SK-N-SH (cell line): ENCODE measurements around the gene GALNT16. TPM values are rescaled to one million over a fixed set of nuclear protein-coding genes. Genes with fewer than 3 reads are reported as not detected.

Experiments
- CTCF ChIA-PET: fragments of 300-600, 350-600 bp; formaldehyde crosslinking; extraction: SDS; loops from one replicate; lab custom pipeline; 2021; lab: Yijun Ruan, JAX
- POLR2A ChIA-PET: fragments of 350-600 bp; sonication (Branson Sonifier 250); formaldehyde crosslinking; extraction: SDS; loops from one replicate; lab custom pipeline; 2020; ENCODE audit warnings: antibody characterized with exemption, inconsistent platforms; lab: Yijun Ruan, JAX
- DNase-seq: peaks from one replicate; pipeline ENCODE4 v3.0.0; 2012
- H2AFZ ChIP-seq: fragments of 200-600 bp; sonication (generic); 2 replicates; pipeline ENCODE4 v1.8.1; 2016; ENCODE audit warnings: antibody characterized with exemption, mild to moderate bottlenecking, low read depth
- H3F3A ChIP-seq: fragments of 200-600 bp; sonication (generic); replicated peaks from 2 replicates; pipeline ENCODE3; 2016; ENCODE audit warnings: antibody characterized with exemption, mild to moderate bottlenecking; ENCODE audit not compliant: insufficient read depth
- H3K27ac ChIP-seq, 2 experiments: fragments of 200-500 bp in 1 of 2; fragments of 200-600 bp in 1 of 2; sonication (Bioruptor generic) in 1 of 2; sonication (generic), shearing (Covaris generic) in 1 of 2; 2 replicates each; pipeline versions ENCODE4 v1.5.1 to v1.6.1; 2014 to 2016; ENCODE audit warnings: low read depth in 2 of 2, inconsistent platforms in 1 of 2, low read length in 1 of 2, mild to moderate bottlenecking in 1 of 2, mixed read lengths in 1 of 2
- H3K27me3 ChIP-seq: fragments of 200-600 bp; sonication (generic), shearing (Covaris generic); 2 replicates; pipeline ENCODE4 v1.6.1; 2016; ENCODE audit warnings: mixed run types; ENCODE audit not compliant: insufficient read depth
- H3K36me3 ChIP-seq, 2 experiments: fragments of 200-500 bp in 1 of 2; fragments of 200-600 bp in 1 of 2; sonication (Bioruptor generic) in 1 of 2; sonication (generic) in 1 of 2; replicated peaks in 1 of 2; 2 replicates each; pipeline versions ENCODE3 to v1.5.1; 2014 to 2016; ENCODE audit warnings: low read length in 1 of 2, mild to moderate bottlenecking in 1 of 2; ENCODE audit not compliant: insufficient read depth in 2 of 2, control insufficient read depth in 1 of 2
- H3K4me1 ChIP-seq, 2 experiments: fragments of 200-500 bp in 1 of 2; fragments of 200-600 bp in 1 of 2; sonication (Bioruptor generic) in 1 of 2; sonication (generic), shearing (Covaris generic) in 1 of 2; 2 replicates each; pipeline versions ENCODE4 v1.5.1 to v1.6.1; 2014 to 2016; ENCODE audit warnings: low read depth in 1 of 2, low read length in 1 of 2, mixed run types in 1 of 2; ENCODE audit not compliant: insufficient read depth in 2 of 2, control insufficient read depth in 1 of 2
- H3K4me2 ChIP-seq: fragments of 200-600 bp; sonication (generic), shearing (Covaris generic); 2 replicates; pipeline ENCODE4 v1.6.1; 2017; ENCODE audit warnings: mixed run types
- H3K4me3 ChIP-seq, 2 experiments: fragments of 200-500 bp in 1 of 2; fragments of 200-600 bp in 1 of 2; sonication (Bioruptor generic) in 1 of 2; sonication (generic), shearing (Covaris generic) in 1 of 2; 2 replicates each; pipeline versions ENCODE4 v1.5.1 to v1.8.1; 2014 to 2016; ENCODE audit warnings: low read depth in 2 of 2, inconsistent platforms in 1 of 2, low read length in 1 of 2, mild to moderate bottlenecking in 1 of 2, mixed read lengths in 1 of 2, moderate library complexity in 1 of 2
- H3K79me2 ChIP-seq: fragments of 200-600 bp; sonication (generic); 2 replicates; pipeline ENCODE4 v1.8.1; 2017; ENCODE audit warnings: mild to moderate bottlenecking; ENCODE audit not compliant: insufficient read depth
- H3K9ac ChIP-seq: fragments of 200-600 bp; sonication (generic); 2 replicates; pipeline ENCODE4 v1.6.1; 2017; ENCODE audit warnings: mixed run types
- H3K9me2 ChIP-seq: fragments of 200-600 bp; sonication (generic); 2 replicates; pipeline ENCODE4 v1.6.1; 2017; ENCODE audit warnings: mixed run types
- H3K9me3 ChIP-seq: fragments of 200-600 bp; sonication (generic); 2 replicates; pipeline ENCODE4 v1.6.1; 2017; ENCODE audit warnings: mixed run types, mild to moderate bottlenecking, moderate library complexity
- H4K20me1 ChIP-seq: fragments of 200-600 bp; sonication (generic); 2 replicates; pipeline ENCODE4 v1.6.1; 2017; ENCODE audit warnings: mild to moderate bottlenecking, mixed run types; ENCODE audit not compliant: insufficient read depth
- ELF1 ChIP-seq: IDR thresholded peaks from 2 replicates; pipeline ENCODE4 v1.4.0; 2012
- EP300 ChIP-seq, 2 experiments: IDR thresholded peaks; 2 replicates each; pipeline versions ENCODE4 v1.4.0 to v1.6.1; 2012; ENCODE audit warnings: borderline replicate concordance in 1 of 2, low read depth in 1 of 2, low read length in 1 of 2
- EZH2phosphoT487 ChIP-seq: fragments of 200-600 bp; sonication (generic); IDR thresholded peaks from 2 replicates; pipeline ENCODE4 v1.6.1; 2017; ENCODE audit warnings: low read depth, mixed run types, mild to moderate bottlenecking, antibody characterized with exemption, moderate library complexity, borderline replicate concordance
- FOSL2 ChIP-seq: IDR thresholded peaks from 2 replicates; pipeline ENCODE4 v1.4.0; 2012; ENCODE audit warnings: low read depth, mild to moderate bottlenecking, moderate library complexity, borderline replicate concordance
- FOXM1 ChIP-seq: IDR thresholded peaks from 2 replicates; pipeline ENCODE4 v1.4.0; 2012; ENCODE audit warnings: low read depth, mild to moderate bottlenecking
- GABPA ChIP-seq: IDR thresholded peaks from 2 replicates; pipeline ENCODE4 v1.4.0; 2012; ENCODE audit warnings: low read depth, mild to moderate bottlenecking
- GATA2 ChIP-seq: sonication (generic); formaldehyde crosslinking; IDR thresholded peaks from 2 replicates; pipeline ENCODE4 v1.5.0; 2020; ENCODE audit warnings: mild to moderate bottlenecking, missing genetic modification reagents
- JUND ChIP-seq: IDR thresholded peaks from 2 replicates; pipeline ENCODE4 v1.4.0; 2012
- MEF2A ChIP-seq: IDR thresholded peaks from 2 replicates; pipeline ENCODE4 v1.4.0; 2012; ENCODE audit warnings: low read depth, borderline replicate concordance
- MXI1 ChIP-seq: IDR thresholded peaks from 2 replicates; pipeline ENCODE4 v1.6.1; 2012; ENCODE audit warnings: mild to moderate bottlenecking, low read depth, low read length, improper control_type of control experiment
- NFIC ChIP-seq: IDR thresholded peaks from 2 replicates; pipeline ENCODE4 v1.4.0; 2012; ENCODE audit warnings: borderline replicate concordance
- NRF1 ChIP-seq: IDR thresholded peaks from 2 replicates; pipeline ENCODE4 v1.6.1; 2012; ENCODE audit warnings: low read depth, mild to moderate bottlenecking, low read length
- POLR2AphosphoS5 ChIP-seq: IDR thresholded peaks from 2 replicates; pipeline ENCODE4 v1.6.1; 2012; ENCODE audit warnings: low read depth, low read length
- RAD21 ChIP-seq: IDR thresholded peaks from 2 replicates; pipeline ENCODE4 v1.6.1; 2012; ENCODE audit warnings: mild to moderate bottlenecking, low read length
- RCOR1 ChIP-seq: fragments of 150-350 bp; IDR thresholded peaks from 2 replicates; pipeline ENCODE4 v1.6.1; 2017; ENCODE audit warnings: antibody characterized with exemption, low read length
- RFX5 ChIP-seq: IDR thresholded peaks from 2 replicates; pipeline ENCODE4 v1.6.1; 2012; ENCODE audit warnings: mild to moderate bottlenecking, improper control_type of control experiment, low read length
- SIN3A ChIP-seq: IDR thresholded peaks from 2 replicates; pipeline ENCODE4 v1.6.1; 2012; ENCODE audit warnings: low read depth, mild to moderate bottlenecking, low read length, moderate library complexity, borderline replicate concordance
- SMC3 ChIP-seq: IDR thresholded peaks from 2 replicates; pipeline ENCODE4 v1.6.1; 2012; ENCODE audit warnings: low read depth, low read length, improper control_type of control experiment
- TAF1 ChIP-seq: IDR thresholded peaks from 2 replicates; pipeline ENCODE4 v1.6.1; 2012; ENCODE audit warnings: low read depth, mild to moderate bottlenecking, low read length, moderate library complexity, borderline replicate concordance
- TCF12 ChIP-seq: IDR thresholded peaks from 2 replicates; pipeline ENCODE4 v1.4.0; 2012
- WGBS: methylation state at CpG from one replicate; pipeline ENCODE4 v1.1.6; 2017; ENCODE audit warnings: low lambda C conversion rate; 5-methylcytosine and 5-hydroxymethylcytosine counted together
- polyA plus RNA-seq, 3 experiments: library from polyadenylated mRNA; depleted of rRNA; stranded (reverse); fragments of >200 nt; gene quantifications; 2 replicates each; pipeline ENCODE4 v1.2.3, GENCODE V29; 2012
- TF ChIP-seq, protein P1 (sequence below): fragments of 150-350 bp; IDR thresholded peaks from 2 replicates; pipeline ENCODE4 v1.6.1; 2016; ENCODE audit warnings: mild to moderate bottlenecking, low read depth, low read length
- TF ChIP-seq, protein P2 (sequence below): IDR thresholded peaks from 2 replicates; pipeline ENCODE4 v1.4.0; 2012; ENCODE audit warnings: low read depth, borderline replicate concordance
- TF ChIP-seq, protein P3 (sequence below): IDR thresholded peaks from 2 replicates; pipeline ENCODE4 v1.4.0; 2012; ENCODE audit warnings: low read depth
- TF ChIP-seq, protein P4 (sequence below): IDR thresholded peaks from 2 replicates; pipeline ENCODE4 v1.6.1; 2012; ENCODE audit warnings: mild to moderate bottlenecking, low read depth, low read length, moderate library complexity

GALNT16 gene
- polyA plus RNA-seq, 1 of the 3 experiments (the other 2 are of a cell fraction), result 17.0 TPM

DNA sequence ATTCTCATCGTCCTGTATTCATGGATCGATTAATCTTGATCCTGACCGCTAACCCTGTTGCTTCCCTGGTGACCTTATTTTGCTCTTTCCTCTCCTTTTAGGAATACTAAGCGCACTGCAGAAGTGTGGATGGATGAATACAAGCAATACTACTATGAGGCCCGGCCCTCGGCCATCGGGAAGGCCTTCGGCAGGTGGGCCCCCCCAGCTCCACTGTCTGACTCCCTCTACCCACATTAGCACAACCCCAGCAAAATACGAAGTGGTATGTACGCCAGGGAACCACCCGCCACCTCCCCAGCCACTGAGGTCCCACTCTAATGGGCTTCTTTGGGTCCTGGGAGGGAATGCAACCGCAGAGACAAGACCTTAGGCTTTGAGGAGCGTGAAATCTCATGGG is 79.5 kb downstream of the GALNT16 start (continued):
- no peak for TF ChIP-seq EP300 (IDR thresholded peaks at IDR 0.05; ENCODE audit: borderline replicate concordance in 1 of 2, low read depth in 1 of 2, low read length in 1 of 2)
- no peak for TF ChIP-seq FOXM1
- TF ChIP-seq NRF1, result no peak
- TF ChIP-seq TAF1, result no peak
- TF ChIP-seq JUND, result no peak
- no peak for TF ChIP-seq FOSL2
- TF ChIP-seq, protein P1, sequence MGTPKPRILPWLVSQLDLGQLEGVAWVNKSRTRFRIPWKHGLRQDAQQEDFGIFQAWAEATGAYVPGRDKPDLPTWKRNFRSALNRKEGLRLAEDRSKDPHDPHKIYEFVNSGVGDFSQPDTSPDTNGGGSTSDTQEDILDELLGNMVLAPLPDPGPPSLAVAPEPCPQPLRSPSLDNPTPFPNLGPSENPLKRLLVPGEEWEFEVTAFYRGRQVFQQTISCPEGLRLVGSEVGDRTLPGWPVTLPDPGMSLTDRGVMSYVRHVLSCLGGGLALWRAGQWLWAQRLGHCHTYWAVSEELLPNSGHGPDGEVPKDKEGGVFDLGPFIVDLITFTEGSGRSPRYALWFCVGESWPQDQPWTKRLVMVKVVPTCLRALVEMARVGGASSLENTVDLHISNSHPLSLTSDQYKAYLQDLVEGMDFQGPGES, result no peak
- TF ChIP-seq, protein P2, sequence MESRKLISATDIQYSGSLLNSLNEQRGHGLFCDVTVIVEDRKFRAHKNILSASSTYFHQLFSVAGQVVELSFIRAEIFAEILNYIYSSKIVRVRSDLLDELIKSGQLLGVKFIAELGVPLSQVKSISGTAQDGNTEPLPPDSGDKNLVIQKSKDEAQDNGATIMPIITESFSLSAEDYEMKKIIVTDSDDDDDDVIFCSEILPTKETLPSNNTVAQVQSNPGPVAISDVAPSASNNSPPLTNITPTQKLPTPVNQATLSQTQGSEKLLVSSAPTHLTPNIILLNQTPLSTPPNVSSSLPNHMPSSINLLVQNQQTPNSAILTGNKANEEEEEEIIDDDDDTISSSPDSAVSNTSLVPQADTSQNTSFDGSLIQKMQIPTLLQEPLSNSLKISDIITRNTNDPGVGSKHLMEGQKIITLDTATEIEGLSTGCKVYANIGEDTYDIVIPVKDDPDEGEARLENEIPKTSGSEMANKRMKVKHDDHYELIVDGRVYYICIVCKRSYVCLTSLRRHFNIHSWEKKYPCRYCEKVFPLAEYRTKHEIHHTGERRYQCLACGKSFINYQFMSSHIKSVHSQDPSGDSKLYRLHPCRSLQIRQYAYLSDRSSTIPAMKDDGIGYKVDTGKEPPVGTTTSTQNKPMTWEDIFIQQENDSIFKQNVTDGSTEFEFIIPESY, result no peak
- no peak for TF ChIP-seq RFX5
- TF ChIP-seq NFIC, result no peak
- TF ChIP-seq GATA2 (CRISPR knock-in tag), result no peak
- no peak for TF ChIP-seq GABPA
- no peak for TF ChIP-seq SIN3A
- TF ChIP-seq TCF12, result no peak

DNA sequence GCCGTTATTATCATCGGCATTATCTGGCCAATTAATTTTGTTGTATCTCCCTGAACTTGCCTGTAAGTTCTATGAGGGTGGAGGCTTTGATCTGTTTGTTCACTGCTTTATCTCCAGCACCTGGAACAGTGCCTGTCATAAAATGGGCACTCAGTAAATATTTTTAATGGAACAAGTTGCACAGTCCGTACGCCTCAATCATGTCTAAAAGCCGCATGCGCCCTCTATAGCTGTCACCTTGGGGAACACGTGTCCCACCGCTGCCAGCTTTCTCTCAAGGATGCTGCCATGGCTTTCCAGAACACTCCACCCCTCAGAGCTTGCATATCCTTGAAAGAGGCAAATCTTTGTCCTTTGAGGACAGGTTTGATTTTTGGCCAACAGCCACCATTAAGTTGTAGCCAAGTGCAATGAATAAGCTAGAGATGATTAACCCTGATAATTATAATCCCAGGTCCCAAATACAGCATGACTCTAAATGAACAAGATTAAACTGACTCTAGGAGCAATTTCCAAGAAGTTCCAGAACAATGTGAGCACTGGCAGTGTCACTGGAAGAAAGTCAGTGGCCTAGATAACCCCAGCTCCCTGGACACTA is 83.1 kb downstream of the GALNT16 start:
- H3K4me2 ChIP-seq, result no peak overlapping the region
- H3K79me2 ChIP-seq, result no peaks in the 10 kb centered on the region
- H3K27ac ChIP-seq, result no peak overlapping the region
- no peaks in the 10 kb centered on the region for H3K27me3 ChIP-seq
- H3K36me3 ChIP-seq, result peaks cover 0 to under 1% of the 10 kb centered on the region in 2 experiments
- ChIA-PET CTCF (interaction anchor here (2.4 to 3.0 kb wide), 2 partner anchors 83 to 100 kb away, joined by 5 to 13 read pairs; partner anchors contain the start of gene GALNT16), POLR2A (no interaction called here)
- H3K9ac ChIP-seq, result no peak overlapping the region
- no peak for DNase-seq
- no peak overlapping the region for H3K4me3 ChIP-seq
- no peaks in the 10 kb centered on the region for H3K9me3 ChIP-seq
- H3K4me1 ChIP-seq, result peaks cover 0 to 2% of the 10 kb centered on the region in 2 experiments; a peak in 1 of 4 replicates
- H4K20me1 ChIP-seq, result no peaks in the 10 kb centered on the region
- no peaks in the 10 kb centered on the region for H3F3A ChIP-seq
- H3K9me2 ChIP-seq, result no peaks in the 10 kb centered on the region
- WGBS, result 93% methylated on average over 8 of the region's 8 CpGs
- no peak overlapping the region for H2AFZ ChIP-seq
- TF ChIP-seq MEF2A (no peak), POLR2AphosphoS5 (no peak), EZH2phosphoT487 (no peak), FOSL2 (no peak), ELF1 (no peak), SMC3 (no peak), RAD21 (no peak), MXI1 (no peak), GABPA (no peak), RCOR1 (no peak), FOXM1 (no peak)
- TF ChIP-seq, protein P3, sequence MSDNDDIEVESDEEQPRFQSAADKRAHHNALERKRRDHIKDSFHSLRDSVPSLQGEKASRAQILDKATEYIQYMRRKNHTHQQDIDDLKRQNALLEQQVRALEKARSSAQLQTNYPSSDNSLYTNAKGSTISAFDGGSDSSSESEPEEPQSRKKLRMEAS, result no peak
- TF ChIP-seq, protein P2, result no peak
- TF ChIP-seq, protein P4, sequence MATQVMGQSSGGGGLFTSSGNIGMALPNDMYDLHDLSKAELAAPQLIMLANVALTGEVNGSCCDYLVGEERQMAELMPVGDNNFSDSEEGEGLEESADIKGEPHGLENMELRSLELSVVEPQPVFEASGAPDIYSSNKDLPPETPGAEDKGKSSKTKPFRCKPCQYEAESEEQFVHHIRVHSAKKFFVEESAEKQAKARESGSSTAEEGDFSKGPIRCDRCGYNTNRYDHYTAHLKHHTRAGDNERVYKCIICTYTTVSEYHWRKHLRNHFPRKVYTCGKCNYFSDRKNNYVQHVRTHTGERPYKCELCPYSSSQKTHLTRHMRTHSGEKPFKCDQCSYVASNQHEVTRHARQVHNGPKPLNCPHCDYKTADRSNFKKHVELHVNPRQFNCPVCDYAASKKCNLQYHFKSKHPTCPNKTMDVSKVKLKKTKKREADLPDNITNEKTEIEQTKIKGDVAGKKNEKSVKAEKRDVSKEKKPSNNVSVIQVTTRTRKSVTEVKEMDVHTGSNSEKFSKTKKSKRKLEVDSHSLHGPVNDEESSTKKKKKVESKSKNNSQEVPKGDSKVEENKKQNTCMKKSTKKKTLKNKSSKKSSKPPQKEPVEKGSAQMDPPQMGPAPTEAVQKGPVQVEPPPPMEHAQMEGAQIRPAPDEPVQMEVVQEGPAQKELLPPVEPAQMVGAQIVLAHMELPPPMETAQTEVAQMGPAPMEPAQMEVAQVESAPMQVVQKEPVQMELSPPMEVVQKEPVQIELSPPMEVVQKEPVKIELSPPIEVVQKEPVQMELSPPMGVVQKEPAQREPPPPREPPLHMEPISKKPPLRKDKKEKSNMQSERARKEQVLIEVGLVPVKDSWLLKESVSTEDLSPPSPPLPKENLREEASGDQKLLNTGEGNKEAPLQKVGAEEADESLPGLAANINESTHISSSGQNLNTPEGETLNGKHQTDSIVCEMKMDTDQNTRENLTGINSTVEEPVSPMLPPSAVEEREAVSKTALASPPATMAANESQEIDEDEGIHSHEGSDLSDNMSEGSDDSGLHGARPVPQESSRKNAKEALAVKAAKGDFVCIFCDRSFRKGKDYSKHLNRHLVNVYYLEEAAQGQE, result no peak
